Large intestine (tissue), 3 donors: ENCODE measurements around the gene FRMD6. TPM values are rescaled to one million over a fixed set of nuclear protein-coding genes. Genes with fewer than 3 reads are reported as not detected.
A peak's percentile ranks its signal among the peaks of the same experiment; 100 is the strongest.

Source experiments
- DNase-seq, 2 donors: peaks; one replicate each; pipeline versions ENCODE4 v3.0.0 to v3.0.0-alpha.2; 2013
- H3K27ac ChIP-seq: one replicate; pipeline ENCODE4 v1.5.1; 2013; ENCODE audit warnings: low read length
- H3K27me3 ChIP-seq: 2 replicates; pipeline ENCODE4 v1.6.1; 2013; ENCODE audit warnings: low read length; ENCODE audit not compliant: control insufficient read depth, insufficient read depth
- H3K36me3 ChIP-seq: 2 replicates; pipeline ENCODE4 v1.6.1; 2013; ENCODE audit warnings: low read length; ENCODE audit not compliant: control insufficient read depth, insufficient read depth
- H3K4me1 ChIP-seq: one replicate; pipeline ENCODE4 v1.6.1; 2013; ENCODE audit warnings: low read length; ENCODE audit not compliant: control insufficient read depth, insufficient read depth
- H3K4me3 ChIP-seq: one replicate; pipeline ENCODE4 v1.5.1; 2013; ENCODE audit warnings: low read length
- H3K9me3 ChIP-seq: one replicate; pipeline ENCODE4 v1.6.1; 2013; ENCODE audit warnings: mild to moderate bottlenecking, low read depth, low read length, moderate library complexity; ENCODE audit not compliant: control insufficient read depth
- WGBS: methylation state at CpG from one replicate; pipeline ENCODE4 v1.1.5; 2013; ENCODE audit warnings: low lambda C conversion rate; ENCODE audit not compliant: insufficient coverage; 5-methylcytosine and 5-hydroxymethylcytosine counted together
- polyA plus RNA-seq: library from polyadenylated mRNA; unstranded; fragments of 120-200 nt; gene quantifications from one replicate; pipeline ENCODE4 v1.2.1, GENCODE V29; 2013

FRMD6 gene
- polyA plus RNA-seq, 1 donor = 10.3 TPM

DNA sequence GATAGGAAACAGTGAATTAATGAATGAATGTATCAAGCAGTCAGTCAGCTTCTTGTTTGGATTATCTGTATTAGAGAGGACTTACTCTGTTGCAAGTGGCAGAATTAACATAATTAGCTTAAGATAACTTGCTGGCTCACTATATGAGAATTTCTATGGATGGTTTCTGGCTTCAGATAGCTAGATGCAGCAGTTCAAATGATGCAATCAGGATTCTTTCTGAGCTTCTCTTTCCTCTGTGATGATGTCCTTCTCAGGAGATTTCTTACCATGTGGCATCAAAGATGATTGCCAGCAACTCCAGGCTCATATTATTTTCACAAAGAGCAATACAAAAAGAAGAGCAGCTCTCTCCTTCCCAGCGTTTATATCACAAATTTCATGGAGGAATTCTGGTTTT is 30.7 kb downstream of the FRMD6 start:
- WGBS = no CpG with 5 or more reads among the region's 1 CpG
- Histone ChIP-seq H3K36me3 (no peaks in the 10 kb centered on the region), H3K27ac (no peak overlapping the region), H3K4me1 (no peaks in the 10 kb centered on the region), H3K4me3 (no peak overlapping the region), H3K27me3 (no peaks in the 10 kb centered on the region), H3K9me3 (no peaks in the 10 kb centered on the region)
- no peak for DNase-seq

DNA sequence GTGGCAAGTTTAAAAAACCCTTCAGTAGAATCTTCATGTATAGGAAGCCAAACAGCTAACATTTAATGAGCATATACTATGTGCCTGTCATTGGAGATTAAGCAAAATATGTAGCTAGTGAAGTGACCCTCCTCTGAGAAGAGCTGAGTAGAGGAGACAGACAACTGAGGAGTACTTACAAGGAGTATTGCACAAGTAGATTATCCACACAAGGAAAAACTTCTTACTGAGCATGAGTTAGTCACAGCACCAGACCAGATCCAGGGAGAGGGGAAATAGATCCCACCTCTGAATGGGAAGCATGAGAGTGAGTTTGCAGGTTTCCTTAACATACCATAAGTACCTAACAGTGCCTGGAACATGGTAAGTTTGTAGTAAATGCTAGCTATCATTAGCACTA is 33.0 kb downstream of the FRMD6 start:
- Histone ChIP-seq H3K27me3 (no peaks in the 10 kb centered on the region), H3K27ac (no peak overlapping the region), H3K4me1 (no peaks in the 10 kb centered on the region), H3K9me3 (no peaks in the 10 kb centered on the region), H3K36me3 (no peaks in the 10 kb centered on the region), H3K4me3 (no peak overlapping the region)
- DNase-seq = no peak

- Histone ChIP-seq H3K27ac (no peak overlapping the region), H3K4me1 (no peaks in the 10 kb centered on the region), H3K27me3 (no peaks in the 10 kb centered on the region), H3K9me3 (no peaks in the 10 kb centered on the region), H3K36me3 (no peaks in the 10 kb centered on the region), H3K4me3 (no peak overlapping the region)
- DNase-seq = no peak
- WGBS = 88% methylated on average over 1 of the region's 1 CpG
These were observed 39.5 kb downstream of the FRMD6 start for GRCh38 chr14:51691176-51691575.

GRCh38 chr14:51692646-51693045 is 40.9 kb downstream of the FRMD6 start:
- H3K36me3 ChIP-seq = no peaks in the 10 kb centered on the region
- H3K4me1 ChIP-seq = no peaks in the 10 kb centered on the region
- DNase-seq = no peak
- no peaks in the 10 kb centered on the region for H3K9me3 ChIP-seq
- H3K4me3 ChIP-seq = no peak overlapping the region
- H3K27me3 ChIP-seq = no peaks in the 10 kb centered on the region
- WGBS = 100% methylated on average over 3 of the region's 3 CpGs
- no peak overlapping the region for H3K27ac ChIP-seq

DNA sequence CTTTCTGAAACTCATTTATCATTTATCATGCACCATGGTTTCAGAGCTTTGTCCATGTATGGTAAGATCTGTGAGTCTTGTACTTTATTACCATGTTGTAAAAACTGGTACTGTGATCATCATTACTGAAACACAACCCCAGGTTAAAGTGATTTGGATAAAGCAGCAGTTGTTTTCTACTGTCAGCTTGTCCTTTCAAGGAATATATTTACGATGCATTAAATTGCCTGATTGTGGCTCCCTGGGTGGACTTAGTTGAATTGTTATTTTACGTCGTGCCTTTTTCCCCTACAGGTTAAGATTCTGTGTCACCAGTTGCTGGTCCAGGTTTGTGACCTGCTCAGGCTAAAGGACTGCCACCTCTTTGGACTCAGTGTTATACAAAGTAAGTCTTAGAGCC is 46.1 kb downstream of the FRMD6 start:
- WGBS = no CpG with 5 or more reads among the region's 3 CpGs

DNA sequence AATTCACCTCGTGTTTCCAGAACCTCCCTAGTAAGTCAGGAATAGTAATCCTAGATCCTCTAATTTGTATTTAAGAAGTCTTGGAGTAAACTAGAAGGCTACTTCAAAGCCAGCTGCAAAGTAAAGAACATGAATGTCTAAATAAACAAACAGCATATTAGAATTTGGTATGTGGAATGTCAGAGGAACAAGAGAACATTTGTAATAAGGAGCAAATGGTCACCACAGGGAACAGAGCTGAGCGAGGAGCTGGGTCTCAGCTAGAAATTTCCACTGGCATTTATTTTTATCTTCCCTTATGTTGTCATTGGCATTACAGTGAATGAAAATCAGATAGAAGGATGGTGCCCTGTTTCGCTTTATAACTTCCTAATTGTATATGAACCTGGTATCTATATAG is 50.2 kb downstream of the FRMD6 start:
- peaks cover 12% of the 10 kb centered on the region for H3K36me3 ChIP-seq
- no peak for DNase-seq
- no peaks in the 10 kb centered on the region for H3K9me3 ChIP-seq
- no peak overlapping the region for H3K4me3 ChIP-seq
- H3K27me3 ChIP-seq = no peaks in the 10 kb centered on the region
- H3K4me1 ChIP-seq = no peaks in the 10 kb centered on the region
- no peak overlapping the region for H3K27ac ChIP-seq
- 100% methylated on average over 1 of the region's 3 CpGs for WGBS

More for the DNA sequence above, 46.1 kb downstream of the FRMD6 start:
- no peak overlapping the region for H3K27ac ChIP-seq
- H3K9me3 ChIP-seq = no peaks in the 10 kb centered on the region
- H3K4me3 ChIP-seq = no peak overlapping the region
- no peaks in the 10 kb centered on the region for H3K27me3 ChIP-seq
- DNase-seq = peak in 1 of 2 donors; percentile 53
- no peaks in the 10 kb centered on the region for H3K4me1 ChIP-seq
- peaks cover 2% of the 10 kb centered on the region for H3K36me3 ChIP-seq

DNA sequence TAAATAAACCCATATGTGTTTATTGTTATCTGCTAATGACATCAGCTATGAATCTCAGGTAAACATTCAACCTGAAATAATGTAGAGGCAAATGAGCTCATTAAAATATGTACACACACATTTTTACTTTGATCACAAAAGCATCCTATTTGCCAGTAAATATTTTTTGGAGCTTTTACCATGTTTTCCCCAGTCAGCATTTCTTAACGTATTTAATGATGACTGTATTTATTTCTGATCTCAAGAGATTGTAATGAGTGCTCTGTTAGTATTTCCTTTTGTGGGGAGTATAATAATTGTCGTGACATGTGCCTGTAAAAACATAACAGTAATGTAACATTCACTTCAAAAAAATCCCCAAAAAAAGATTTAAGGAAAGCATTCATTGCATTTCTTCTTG is 52.1 kb downstream of the FRMD6 start:
- Histone ChIP-seq H3K27me3 (no peaks in the 10 kb centered on the region), H3K27ac (no peak overlapping the region), H3K4me3 (no peak overlapping the region), H3K4me1 (no peaks in the 10 kb centered on the region), H3K9me3 (no peaks in the 10 kb centered on the region), H3K36me3 (peaks cover 14% of the 10 kb centered on the region)
- WGBS = 81% methylated on average over 2 of the region's 2 CpGs
- no peak for DNase-seq

DNA sequence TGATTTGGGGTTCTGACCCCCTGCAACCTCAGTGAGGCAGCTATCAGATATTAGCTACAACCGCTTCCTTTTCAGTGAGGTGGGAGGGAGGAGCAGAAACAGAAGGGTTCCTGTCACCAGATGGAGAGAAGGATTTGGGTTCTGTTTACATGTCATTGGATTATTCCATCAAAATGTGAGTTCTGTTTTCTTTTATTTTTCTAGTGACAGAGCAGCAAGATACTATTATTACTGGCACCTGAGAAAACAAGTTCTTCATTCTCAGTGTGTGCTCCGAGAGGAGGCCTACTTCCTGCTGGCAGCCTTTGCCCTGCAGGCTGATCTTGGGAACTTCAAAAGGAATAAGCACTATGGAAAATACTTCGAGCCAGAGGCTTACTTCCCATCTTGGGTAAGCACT is 52.8 kb downstream of the FRMD6 start:
- H3K27me3 ChIP-seq = no peaks in the 10 kb centered on the region
- H3K9me3 ChIP-seq = no peaks in the 10 kb centered on the region
- no peak overlapping the region for H3K4me3 ChIP-seq
- DNase-seq = no peak
- H3K4me1 ChIP-seq = no peaks in the 10 kb centered on the region
- no CpG with 5 or more reads among the region's 3 CpGs for WGBS
- H3K27ac ChIP-seq = no peak overlapping the region
- peaks cover 14% of the 10 kb centered on the region for H3K36me3 ChIP-seq

DNA sequence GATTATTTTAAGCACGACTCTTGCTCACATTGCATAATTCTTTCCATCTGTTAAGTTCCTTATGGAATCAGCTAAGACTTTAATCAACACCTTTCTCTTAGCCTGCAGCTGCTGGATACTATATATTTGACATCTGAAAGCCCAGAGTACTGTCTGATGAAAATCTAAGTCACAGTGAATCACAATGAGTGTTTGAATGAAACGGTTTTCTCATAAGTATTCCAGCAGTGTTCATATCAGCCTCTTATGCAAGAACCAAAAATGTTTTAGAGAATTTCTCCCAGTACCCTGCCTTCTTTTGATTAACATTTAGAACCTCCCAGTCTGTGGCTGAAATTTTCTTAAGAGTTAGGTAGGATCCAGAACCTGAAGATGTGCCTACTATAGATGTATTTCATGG is 55.6 kb downstream of the FRMD6 start:
- 100% methylated on average over 1 of the region's 2 CpGs for WGBS
- Histone ChIP-seq H3K9me3 (no peaks in the 10 kb centered on the region), H3K27me3 (no peaks in the 10 kb centered on the region), H3K4me1 (no peaks in the 10 kb centered on the region), H3K4me3 (no peak overlapping the region), H3K27ac (no peak overlapping the region), H3K36me3 (peaks cover 14% of the 10 kb centered on the region)
- DNase-seq = no peak

DNA sequence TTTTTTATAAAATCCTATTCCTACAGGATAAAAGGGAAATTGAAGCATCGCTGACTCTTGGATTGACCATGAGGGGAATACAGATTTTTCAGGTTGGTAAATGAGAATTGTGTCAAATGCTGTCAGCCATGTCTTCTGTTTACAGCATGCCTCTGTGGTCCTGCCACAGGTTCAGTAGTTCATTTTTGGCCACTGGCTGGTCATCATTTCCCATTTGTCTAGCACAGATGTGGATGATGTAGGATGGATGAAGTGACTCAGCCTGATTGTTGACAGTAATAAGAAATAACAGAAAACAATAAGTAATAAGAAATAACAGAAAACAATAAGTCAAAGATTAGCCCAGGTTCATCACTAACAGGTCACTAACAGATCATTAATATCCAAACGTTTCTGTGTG is 59.8 kb downstream of the FRMD6 start:
- DNase-seq = no peak
- peaks cover 5% of the 10 kb centered on the region for H3K36me3 ChIP-seq
- no peaks in the 10 kb centered on the region for H3K9me3 ChIP-seq
- H3K27me3 ChIP-seq = no peaks in the 10 kb centered on the region
- no peak overlapping the region for H3K27ac ChIP-seq
- WGBS = 100% methylated on average over 2 of the region's 2 CpGs
- no peak overlapping the region for H3K4me3 ChIP-seq
- H3K4me1 ChIP-seq = peaks cover 3% of the 10 kb centered on the region

- Histone ChIP-seq H3K27me3 (no peaks in the 10 kb centered on the region), H3K4me3 (no peak overlapping the region), H3K27ac (no peak overlapping the region), H3K9me3 (peaks cover 3% of the 10 kb centered on the region), H3K4me1 (peaks cover 3% of the 10 kb centered on the region), H3K36me3 (peaks cover 12% of the 10 kb centered on the region)
- peak in 1 of 2 donors; percentile 6 for DNase-seq
- no CpG with 5 or more reads among the region's 7 CpGs for WGBS
These were observed 63.5 kb downstream of the FRMD6 start for GRCh38 chr14:51715250-51715649.
